H9 (cell line): ENCODE measurements around the gene PRKCZ. TPM values are rescaled to one million over a fixed set of nuclear protein-coding genes. Genes with fewer than 3 reads are reported as not detected.
A peak's percentile ranks its signal among the peaks of the same experiment; 100 is the strongest.

ENCODE experiments used
- DNase-seq: peaks from one replicate; pipeline ENCODE4 v3.0.0-alpha.2; 2017
- H2AFZ ChIP-seq: one replicate; pipeline ENCODE4 v1.6.1; 2013; ENCODE audit warnings: mild to moderate bottlenecking, low read length, control low read depth, moderate library complexity
- H2AK5ac ChIP-seq: 2 replicates; pipeline ENCODE4 v1.6.1; 2013; ENCODE audit warnings: low read length, control low read depth, mixed read lengths; ENCODE audit not compliant: insufficient read length
- H2BK120ac ChIP-seq: one replicate; pipeline ENCODE4 v1.6.1; 2013; ENCODE audit warnings: low read depth, mild to moderate bottlenecking, low read length, control low read depth, inconsistent platforms; ENCODE audit not compliant: poor library complexity, severe bottlenecking
- H2BK12ac ChIP-seq: 2 replicates; pipeline ENCODE4 v1.6.1; 2013; ENCODE audit warnings: low read length, control low read depth, mixed read lengths, low read depth; ENCODE audit not compliant: insufficient read length
- H2BK15ac ChIP-seq: 2 replicates; pipeline ENCODE4 v1.6.1; 2013; ENCODE audit warnings: low read depth, low read length, control low read depth
- H2BK20ac ChIP-seq: one replicate; pipeline ENCODE4 v1.6.1; 2013; ENCODE audit warnings: low read depth, mild to moderate bottlenecking, low read length, control low read depth, inconsistent platforms; ENCODE audit not compliant: poor library complexity, severe bottlenecking
- H2BK5ac ChIP-seq: 2 replicates; pipeline ENCODE4 v1.6.1; 2013; ENCODE audit warnings: low read length, control low read depth, mixed read lengths; ENCODE audit not compliant: insufficient read length
- H3K14ac ChIP-seq: 2 replicates; pipeline ENCODE4 v1.6.1; 2013; ENCODE audit warnings: low read length, control low read depth; ENCODE audit not compliant: insufficient read depth
- H3K18ac ChIP-seq: 2 replicates; pipeline ENCODE4 v1.6.1; 2013; ENCODE audit warnings: low read depth, mild to moderate bottlenecking, mixed read lengths, low read length, control low read depth; ENCODE audit not compliant: insufficient read length
- H3K23ac ChIP-seq: 2 replicates; pipeline ENCODE4 v1.6.1; 2013; ENCODE audit warnings: low read length, control low read depth, mixed read lengths, low read depth; ENCODE audit not compliant: insufficient read length
- H3K23me2 ChIP-seq: 2 replicates; pipeline ENCODE4 v1.6.1; 2013; ENCODE audit warnings: low read depth, mild to moderate bottlenecking, mixed read lengths, low read length, control low read depth; ENCODE audit not compliant: insufficient read length, poor library complexity, severe bottlenecking
- H3K27ac ChIP-seq: 2 replicates; pipeline ENCODE4 v1.5.1; 2013; ENCODE audit warnings: low read length, control low read depth, mixed read lengths, low read depth; ENCODE audit not compliant: insufficient read length
- H3K27me3 ChIP-seq: 2 replicates; pipeline ENCODE4 v1.6.1; 2013; ENCODE audit warnings: low read length, control low read depth, inconsistent platforms; ENCODE audit not compliant: insufficient read depth
- H3K4ac ChIP-seq: 2 replicates; pipeline ENCODE4 v1.6.1; 2013; ENCODE audit warnings: low read depth, mild to moderate bottlenecking, control low read depth, inconsistent platforms, low read length, moderate library complexity
- H3K4me1 ChIP-seq: 2 replicates; pipeline ENCODE4 v1.6.1; 2013; ENCODE audit warnings: low read length, control low read depth, inconsistent platforms; ENCODE audit not compliant: insufficient read depth
- H3K4me2 ChIP-seq: 2 replicates; pipeline ENCODE4 v1.6.1; 2013; ENCODE audit warnings: low read length, control low read depth, mixed read lengths; ENCODE audit not compliant: insufficient read length, insufficient read depth
- H3K56ac ChIP-seq: 2 replicates; pipeline ENCODE4 v1.6.1; 2013; ENCODE audit warnings: low read depth, mild to moderate bottlenecking, mixed read lengths, low read length, control low read depth; ENCODE audit not compliant: insufficient read length
- H3K79me1 ChIP-seq: 2 replicates; pipeline ENCODE4 v1.6.1; 2013; ENCODE audit warnings: low read depth, mild to moderate bottlenecking, moderate library complexity, low read length, control low read depth, inconsistent platforms; ENCODE audit not compliant: insufficient read depth, poor library complexity, severe bottlenecking
- H3K79me2 ChIP-seq: 2 replicates; pipeline ENCODE4 v1.6.1; 2013; ENCODE audit warnings: low read length, control low read depth, inconsistent platforms; ENCODE audit not compliant: insufficient read depth
- H3K9ac ChIP-seq: 2 replicates; pipeline ENCODE4 v1.6.1; 2013; ENCODE audit warnings: low read length, control low read depth, mixed read lengths; ENCODE audit not compliant: insufficient read length; ENCODE audit errors: extremely low read depth
- H3K9me3 ChIP-seq: one replicate; pipeline ENCODE4 v1.6.1; 2013; ENCODE audit warnings: low read depth, low read length, inconsistent platforms; ENCODE audit not compliant: control insufficient read depth
- H3T11ph ChIP-seq: one replicate; pipeline ENCODE4 v1.6.1; 2013; ENCODE audit warnings: mild to moderate bottlenecking, low read length, control low read depth, inconsistent platforms
- H4K20me1 ChIP-seq: one replicate; pipeline ENCODE4 v1.6.1; 2013; ENCODE audit not compliant: control insufficient read depth, insufficient read length, insufficient read depth
- H4K5ac ChIP-seq: 2 replicates; pipeline ENCODE4 v1.6.1; 2013; ENCODE audit warnings: low read depth, mild to moderate bottlenecking, mixed read lengths, low read length, control low read depth; ENCODE audit not compliant: insufficient read length
- H4K8ac ChIP-seq: replicated peaks from 2 replicates; pipeline ENCODE4 v1.6.1; 2013; ENCODE audit warnings: low read length, control low read depth, mixed read lengths, low read depth; ENCODE audit not compliant: insufficient read length
- H4K91ac ChIP-seq: 2 replicates; pipeline ENCODE4 v1.6.1; 2013; ENCODE audit warnings: low read depth, mild to moderate bottlenecking, moderate library complexity, mixed read lengths, low read length, control low read depth; ENCODE audit not compliant: insufficient read length
- H3K27ac Mint-ChIP-seq, 3 experiments: 2 replicates in 2 of 3; 3 replicates in 1 of 3; pipeline ENCODE4 v1.8.0; 2020 to 2021; ENCODE audit warnings: mixed read lengths in 3 of 3, mild to moderate bottlenecking in 1 of 3, moderate library complexity in 1 of 3
- H3K27me3 Mint-ChIP-seq: 2 replicates; pipeline ENCODE4 v1.8.0; 2021; ENCODE audit warnings: low read depth, mild to moderate bottlenecking, moderate library complexity, mixed read lengths
- H3K36me3 Mint-ChIP-seq, 3 experiments: 2 replicates in 2 of 3; 3 replicates in 1 of 3; pipeline ENCODE4 v1.8.0; 2020 to 2021; ENCODE audit warnings: low read depth in 3 of 3, mixed read lengths in 3 of 3; ENCODE audit not compliant: insufficient read depth in 1 of 3
- H3K4me1 Mint-ChIP-seq, 2 experiments: 2 replicates each; pipeline ENCODE4 v1.8.0; 2020; ENCODE audit warnings: mixed read lengths in 2 of 2
- H3K4me3 Mint-ChIP-seq, 2 experiments: 2 replicates in 1 of 2; 3 replicates in 1 of 2; pipeline ENCODE4 v1.8.0; 2020 to 2021; ENCODE audit warnings: mild to moderate bottlenecking in 2 of 2, mixed read lengths in 2 of 2, moderate library complexity in 1 of 2
- H3K9me3 Mint-ChIP-seq, 2 experiments: 2 replicates in 1 of 2; 3 replicates in 1 of 2; pipeline ENCODE4 v1.8.0; 2020; ENCODE audit warnings: mild to moderate bottlenecking in 2 of 2, mixed read lengths in 2 of 2, moderate library complexity in 1 of 2
- CTCF ChIP-seq: fragments of 200-600 bp; sonication (generic); conservative IDR thresholded peaks from 3 replicates; pipeline ENCODE4 v1.8.0; 2021; ENCODE audit warnings: antibody characterized with exemption, mild to moderate bottlenecking
- WGBS: extraction: QIAGEN DNeasy Blood & Tissue Kit; methylation state at CpG from one replicate; pipeline ENCODE4 v1.1.7; 2013; ENCODE audit warnings: missing lambda C conversion rate, low lambda C conversion rate, mixed read lengths; ENCODE audit not compliant: insufficient read length; ENCODE audit errors: extremely low coverage; 5-methylcytosine and 5-hydroxymethylcytosine counted together
- total RNA-seq: library from RNA; stranded (reverse); gene quantifications from 2 replicates; pipeline ENCODE4 v1.2.1, GENCODE V29; 2021

The PRKCZ gene
- total RNA-seq, 1 experiment from 2014 or later = 48.4 TPM

- Mint-ChIP-seq H3K27me3 (peaks cover 1% of the 10 kb centered on the region; the same call in 1 of the 2 replicates), H3K27ac (peak overlapping the region in 2 of 3 experiments; percentile 68 to 84; a peak in 4 of 7 replicates), H3K36me3 (peaks cover 16 to 43% (median 38%) of the 10 kb centered on the region in 3 experiments; a peak in 6 of 7 replicates), H3K4me3 (no peak overlapping the region), H3K4me1 (peaks cover 2 to 8% of the 10 kb centered on the region in 2 experiments; a peak in 2 of 4 replicates), H3K9me3 (no peaks in the 10 kb centered on the region)
- H3K23me2 ChIP-seq = no peaks in the 10 kb centered on the region
- no peak overlapping the region for H2BK120ac ChIP-seq
- H4K91ac ChIP-seq = no peak overlapping the region
- H4K5ac ChIP-seq = no peak overlapping the region
- H3T11ph ChIP-seq = no peak overlapping the region
- H3K79me1 ChIP-seq = no peaks in the 10 kb centered on the region
- H2BK5ac ChIP-seq = no peak overlapping the region
- H3K4me2 ChIP-seq = no peak overlapping the region
- no peak overlapping the region for H2BK12ac ChIP-seq
- no peak overlapping the region for H3K14ac ChIP-seq
- no peak overlapping the region for H2BK20ac ChIP-seq
- no peak overlapping the region for H3K23ac ChIP-seq
- no peak overlapping the region for H3K27ac ChIP-seq
- no CpG with 5 or more reads among the region's 18 CpGs for WGBS
- no peaks in the 10 kb centered on the region for H3K4me1 ChIP-seq
- H2AFZ ChIP-seq = no peak overlapping the region
- no peak for DNase-seq
- no peak overlapping the region for H3K9ac ChIP-seq
- H3K79me2 ChIP-seq = no peaks in the 10 kb centered on the region
- H3K27me3 ChIP-seq = no peaks in the 10 kb centered on the region
- no peak overlapping the region for H2BK15ac ChIP-seq
- no peak overlapping the region for H3K18ac ChIP-seq
- no peak overlapping the region for H3K4ac ChIP-seq
- no peak overlapping the region for H2AK5ac ChIP-seq
- H4K20me1 ChIP-seq = no peaks in the 10 kb centered on the region
- no peaks in the 10 kb centered on the region for H3K9me3 ChIP-seq
- H4K8ac ChIP-seq = no peak overlapping the region
- no peak for TF ChIP-seq CTCF
- H3K56ac ChIP-seq = no peak overlapping the region
Measured at GRCh38 chr1:2177946-2178538, 127.8 kb downstream of the PRKCZ start.
